GM12873 (cell line): ENCODE data around the gene SEMA4A.

Experiments
- CTCF ChIP-seq: IDR thresholded peaks from 2 replicates; pipeline ENCODE4 v1.5.1; 2012; ENCODE audit warnings: low read depth, mild to moderate bottlenecking, moderate library complexity, low read length, control low read depth; ENCODE audit not compliant: insufficient read depth; ENCODE audit errors: missing control alignments

The SEMA4A gene

GRCh38 chr1:156196445-156196844 is 43.1 kb downstream of the SEMA4A start:
- no peak for TF ChIP-seq CTCF

GRCh38 chr1:156198831-156199349 is 45.5 kb downstream of the SEMA4A start:
- TF ChIP-seq CTCF = no peak

GRCh38 chr1:156200044-156200443 is 46.7 kb downstream of the SEMA4A start:
- TF ChIP-seq CTCF = no peak

GRCh38 chr1:156203331-156203730 is 49.9 kb downstream of the SEMA4A start:
- TF ChIP-seq CTCF = no peak

GRCh38 chr1:156204686-156205085 is 51.3 kb downstream of the SEMA4A start:
- no peak for TF ChIP-seq CTCF

GRCh38 chr1:156211243-156211642 is 57.9 kb downstream of the SEMA4A start:
- no peak for TF ChIP-seq CTCF

- TF ChIP-seq CTCF = no peak
Measured at GRCh38 chr1:156212130-156212529, 58.7 kb downstream of the SEMA4A start.
